Endothelial cell (in vitro differentiated cells): ENCODE data around the gene GABRA5. TPM values are rescaled to one million over a fixed set of nuclear protein-coding genes. Genes with fewer than 3 reads are reported as not detected.

Source experiments
- DNase-seq: peaks from one replicate; pipeline ENCODE4 v3.0.0; 2021; ENCODE audit warnings: low spot score
- H3K27ac Mint-ChIP-seq: one replicate; pipeline ENCODE4 v1.8.0; 2021; ENCODE audit warnings: mixed read lengths, inconsistent platforms; ENCODE audit not compliant: unreplicated experiment
- H3K27me3 Mint-ChIP-seq: one replicate; pipeline ENCODE4 v1.8.0; 2021; ENCODE audit warnings: mild to moderate bottlenecking, moderate library complexity, mixed read lengths, inconsistent platforms; ENCODE audit not compliant: unreplicated experiment
- H3K36me3 Mint-ChIP-seq: one replicate; pipeline ENCODE4 v1.8.0; 2021; ENCODE audit warnings: mild to moderate bottlenecking, low read depth, mixed read lengths, inconsistent platforms; ENCODE audit not compliant: unreplicated experiment
- H3K4me1 Mint-ChIP-seq: one replicate; pipeline ENCODE4 v1.8.0; 2021; ENCODE audit warnings: mild to moderate bottlenecking, mixed read lengths, inconsistent platforms; ENCODE audit not compliant: unreplicated experiment
- H3K4me3 Mint-ChIP-seq: one replicate; pipeline ENCODE4 v1.8.0; 2021; ENCODE audit warnings: mild to moderate bottlenecking, mixed read lengths, inconsistent platforms; ENCODE audit not compliant: unreplicated experiment
- H3K9me3 Mint-ChIP-seq: one replicate; pipeline ENCODE4 v1.8.0; 2021; ENCODE audit warnings: mixed read lengths, inconsistent platforms; ENCODE audit not compliant: unreplicated experiment
- CTCF ChIP-seq: fragments of 200-600 bp; sonication (generic); IDR thresholded peaks from one replicate; pipeline ENCODE4 v1.5.0; 2021; ENCODE audit warnings: antibody characterized with exemption; ENCODE audit not compliant: unreplicated experiment
- total RNA-seq: library from RNA; stranded (reverse); fragmentation: NEBNext Ultra II Directional; extraction: Animal tissue kit (Norgen Biotek cat#: 25700); gene quantifications from one replicate; pipeline ENCODE4 v1.2.1, GENCODE V29; 2021; ENCODE audit not compliant: unreplicated experiment

The GABRA5 gene
- total RNA-seq, 1 donor from 2014 or later, result 0.72 TPM

- Mint-ChIP-seq H3K4me3 (no peak overlapping the region), H3K36me3 (no peaks in the 10 kb centered on the region)
Measured at GRCh38 chr15:26852980-26853379, 13.9 kb upstream of the GABRA5 start.

GRCh38 chr15:26854435-26854834 is 12.4 kb upstream of the GABRA5 start:
- H3K9me3 Mint-ChIP-seq, result no peaks in the 10 kb centered on the region
- no peak overlapping the region for H3K4me3 Mint-ChIP-seq
- H3K36me3 Mint-ChIP-seq, result no peaks in the 10 kb centered on the region
- no peaks in the 10 kb centered on the region for H3K4me1 Mint-ChIP-seq
- H3K27ac Mint-ChIP-seq, result no peak overlapping the region
- no peaks in the 10 kb centered on the region for H3K27me3 Mint-ChIP-seq
- no peak for DNase-seq
- no peak for TF ChIP-seq CTCF

More at GRCh38 chr15:26852980-26853379, 13.9 kb upstream of the GABRA5 start:
- peak; percentile 36 for TF ChIP-seq CTCF
- Mint-ChIP-seq H3K27ac (no peak overlapping the region), H3K4me1 (no peaks in the 10 kb centered on the region), H3K27me3 (no peaks in the 10 kb centered on the region), H3K9me3 (no peaks in the 10 kb centered on the region)
- DNase-seq, result no peak

GRCh38 chr15:26864664-26865191 is 2.1 kb upstream of the GABRA5 start:
- peaks cover 4% of the 10 kb centered on the region for H3K27me3 Mint-ChIP-seq
- no peak overlapping the region for H3K4me3 Mint-ChIP-seq
- TF ChIP-seq CTCF, result no peak
- peaks cover 3% of the 10 kb centered on the region for H3K36me3 Mint-ChIP-seq
- peaks cover 5% of the 10 kb centered on the region for H3K4me1 Mint-ChIP-seq
- peak; percentile 47 for DNase-seq
- H3K9me3 Mint-ChIP-seq, result no peaks in the 10 kb centered on the region
- H3K27ac Mint-ChIP-seq, result no peak overlapping the region

GRCh38 chr15:26867200-26868007 is 542 bp downstream of the GABRA5 start:
- H3K36me3 Mint-ChIP-seq, result peaks cover 3% of the 10 kb centered on the region
- TF ChIP-seq CTCF, result no peak
- H3K4me1 Mint-ChIP-seq, result peaks cover 5% of the 10 kb centered on the region
- H3K27me3 Mint-ChIP-seq, result peaks cover 5% of the 10 kb centered on the region
- no peak overlapping the region for H3K27ac Mint-ChIP-seq
- peak; percentile 22 for DNase-seq
- no peak overlapping the region for H3K4me3 Mint-ChIP-seq
- no peaks in the 10 kb centered on the region for H3K9me3 Mint-ChIP-seq
